ENCODE data around the gene ATP8B3.

The ATP8B3 gene

GRCh38 chr19:1851654-1852580, 39.8 kb upstream of the ATP8B3 start:
- no peak for DNase-seq (ENCODE audit: low read depth in 2 of 2)

DNA sequence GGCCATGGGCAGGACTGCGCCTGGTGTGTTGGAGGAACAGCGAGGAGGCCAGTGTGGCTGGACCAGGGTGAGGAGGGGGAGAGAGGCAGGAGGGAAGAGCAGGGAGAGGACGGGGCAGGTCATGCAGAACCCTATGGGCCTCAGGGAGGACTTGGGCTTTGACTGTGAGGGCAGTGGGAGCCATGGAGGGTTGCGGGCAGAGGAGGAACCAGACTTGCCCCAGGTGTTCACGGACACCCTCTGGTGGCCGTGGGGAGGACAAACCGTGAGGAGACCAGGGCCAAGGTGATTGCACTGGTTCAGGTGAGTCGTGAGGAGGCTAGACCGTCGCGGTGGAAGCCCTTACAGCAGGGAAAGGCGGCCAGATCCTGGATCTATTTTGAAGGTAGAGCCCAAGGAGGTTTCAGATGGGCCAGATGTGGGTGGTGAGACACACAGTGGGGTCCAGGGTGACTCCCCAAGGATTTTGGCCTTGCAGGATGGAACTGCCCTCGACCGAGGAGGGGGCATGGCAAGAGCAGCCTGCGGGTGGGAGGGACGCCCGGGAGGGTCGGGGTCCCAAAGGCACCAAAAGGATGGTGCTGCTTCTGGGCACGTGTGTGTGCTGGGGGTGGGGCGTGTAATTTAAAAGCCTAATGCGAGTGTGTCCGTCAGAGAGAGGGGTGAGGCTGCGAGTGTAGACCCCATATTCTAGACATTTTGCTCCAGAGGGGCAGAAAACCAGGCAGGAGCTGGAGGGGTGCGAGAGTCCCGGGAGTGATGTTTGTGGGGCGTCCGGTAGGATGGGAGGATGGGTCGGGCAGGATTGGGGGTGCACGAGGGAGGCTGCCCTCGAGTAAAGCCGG, 39.0 kb upstream of the ATP8B3 start:
- no peak for DNase-seq (ENCODE audit: low read depth in 2 of 2)

DNA sequence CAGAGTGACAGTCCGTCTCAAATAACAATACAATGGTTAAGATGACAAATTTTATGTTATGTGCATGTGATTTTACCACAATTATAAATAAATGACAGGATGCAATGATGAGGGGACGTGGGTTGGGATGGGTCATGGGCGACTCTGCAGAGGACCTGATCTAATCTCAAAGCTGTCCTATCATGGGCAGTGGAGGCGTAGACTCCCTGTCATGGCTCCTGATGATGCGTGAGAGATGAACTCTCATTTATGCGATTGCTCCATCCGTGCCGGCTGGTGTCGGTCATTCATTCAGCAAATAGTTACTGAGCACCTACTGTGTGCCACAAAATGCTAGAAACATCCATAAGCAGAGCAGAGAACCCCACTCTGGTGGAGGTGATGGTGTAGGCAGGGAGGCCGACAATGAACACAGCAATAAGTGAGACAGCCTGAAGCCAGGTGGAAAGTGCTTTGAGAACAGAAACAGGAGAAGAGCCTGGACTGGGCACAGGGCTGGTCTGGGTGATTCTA, 37.9 kb upstream of the ATP8B3 start:
- no peak for DNase-seq (ENCODE audit: low read depth in 2 of 2)

DNA sequence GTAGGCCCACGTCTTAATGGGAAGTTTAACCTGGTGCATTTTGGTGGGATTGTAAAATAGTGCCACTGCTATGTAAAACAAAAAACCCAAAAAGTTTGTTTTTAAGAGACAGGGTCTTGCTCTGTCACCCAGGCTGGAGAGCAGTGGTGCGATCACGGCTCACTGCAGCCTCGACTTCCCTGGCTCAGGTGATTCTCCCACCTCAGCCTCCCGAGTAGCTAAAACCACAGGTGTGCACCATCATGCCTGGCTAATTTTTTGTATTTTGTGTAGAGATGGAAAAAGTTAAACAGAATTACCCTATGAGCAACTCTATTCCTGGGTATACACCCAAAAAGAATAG, 37.0 kb upstream of the ATP8B3 start:
- no peak for DNase-seq (ENCODE audit: low read depth in 2 of 2)

GRCh38 chr19:1848399-1849131, 36.5 kb upstream of the ATP8B3 start, which contains the start of gene REXO1:
TSS of gene REXO1 (minus strand) at chr19:1848483. CDS start at chr19:1848358, 125 bp downstream.
- DNase-seq (ENCODE audit: low read depth in 2 of 2): peak; percentile 84 to 87

- DNase-seq (ENCODE audit: low read depth in 2 of 2): no peak
Measured at GRCh38 chr19:1847684-1848398, 35.8 kb upstream of the ATP8B3 start.

- no peak for DNase-seq (ENCODE audit: low read depth in 2 of 2)
Measured at GRCh38 chr19:1847348-1847683, 35.2 kb upstream of the ATP8B3 start.

GRCh38 chr19:1846517-1847204, 34.6 kb upstream of the ATP8B3 start:
- no peak for DNase-seq (ENCODE audit: low read depth in 2 of 2)

- no peak for DNase-seq (ENCODE audit: low read depth in 2 of 2)
Measured at GRCh38 chr19:1845642-1846041, 33.6 kb upstream of the ATP8B3 start.

GRCh38 chr19:1845125-1845515, 33.0 kb upstream of the ATP8B3 start:
- no peak for DNase-seq (ENCODE audit: low read depth in 2 of 2)

- no peak for DNase-seq (ENCODE audit: low read depth in 2 of 2)
Measured at GRCh38 chr19:1844513-1845124, 32.5 kb upstream of the ATP8B3 start.

DNA sequence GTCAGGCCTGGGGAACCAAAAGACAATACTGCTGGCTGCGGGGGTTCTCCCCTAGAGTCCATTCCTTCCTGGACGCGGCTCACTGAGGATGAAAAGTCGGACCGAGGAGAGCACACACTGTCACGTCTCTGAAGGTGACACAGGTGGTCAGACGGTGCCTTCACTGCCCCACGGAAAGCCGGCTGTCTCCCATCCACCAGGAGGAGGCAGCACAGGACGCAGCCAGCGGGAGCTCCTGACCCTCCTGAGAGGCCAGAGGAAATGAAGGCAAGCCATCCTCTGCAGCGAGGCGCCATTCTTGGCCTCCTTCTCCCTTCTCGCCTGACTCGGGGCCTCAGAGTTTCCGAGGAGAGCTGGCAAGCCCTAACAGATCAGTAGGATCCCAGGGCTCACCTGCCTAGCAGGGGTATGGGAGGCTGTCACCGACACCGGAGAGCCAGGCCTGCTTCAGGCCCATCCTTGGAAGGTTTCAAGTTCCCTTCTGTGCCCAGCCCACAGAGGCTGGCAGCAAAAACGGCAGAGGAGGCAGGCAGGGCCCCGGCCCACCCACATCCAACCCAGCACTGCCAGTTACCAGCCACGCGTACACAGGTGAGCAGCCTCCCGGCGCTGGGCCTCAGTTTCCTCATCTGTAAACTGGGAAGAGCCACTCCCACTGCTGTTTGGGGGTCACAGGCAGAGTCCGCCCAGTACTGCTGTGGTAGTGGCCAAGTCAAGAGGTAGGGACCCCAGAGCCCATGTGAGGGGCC, 31.7 kb upstream of the ATP8B3 start:
- DNase-seq (ENCODE audit: low read depth in 2 of 2): no peak

DNA sequence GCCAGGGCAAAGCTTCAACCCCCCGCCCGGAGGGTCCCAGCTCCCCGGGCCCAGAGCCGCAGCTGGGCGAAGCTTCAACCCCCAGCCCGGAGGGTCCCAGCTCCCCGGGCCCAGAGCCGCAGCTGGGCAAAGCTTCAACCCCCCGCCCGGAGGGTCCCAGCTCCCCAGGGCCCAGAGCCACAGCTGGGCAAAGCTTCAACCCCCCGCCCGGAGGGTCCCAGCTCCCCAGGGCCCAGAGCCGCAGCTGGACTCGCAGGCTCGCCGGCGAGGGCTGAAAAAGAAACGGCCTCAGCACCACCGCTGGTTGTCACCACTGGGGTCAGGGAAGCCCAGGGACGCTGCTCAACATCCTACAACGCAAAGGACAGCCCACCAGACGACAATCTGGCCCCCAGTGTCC, 31.0 kb upstream of the ATP8B3 start:
- DNase-seq (ENCODE audit: low read depth in 2 of 2): no peak

GRCh38 chr19:1841209-1841924, 29.3 kb upstream of the ATP8B3 start:
- no peak for DNase-seq (ENCODE audit: low read depth in 2 of 2)

DNA sequence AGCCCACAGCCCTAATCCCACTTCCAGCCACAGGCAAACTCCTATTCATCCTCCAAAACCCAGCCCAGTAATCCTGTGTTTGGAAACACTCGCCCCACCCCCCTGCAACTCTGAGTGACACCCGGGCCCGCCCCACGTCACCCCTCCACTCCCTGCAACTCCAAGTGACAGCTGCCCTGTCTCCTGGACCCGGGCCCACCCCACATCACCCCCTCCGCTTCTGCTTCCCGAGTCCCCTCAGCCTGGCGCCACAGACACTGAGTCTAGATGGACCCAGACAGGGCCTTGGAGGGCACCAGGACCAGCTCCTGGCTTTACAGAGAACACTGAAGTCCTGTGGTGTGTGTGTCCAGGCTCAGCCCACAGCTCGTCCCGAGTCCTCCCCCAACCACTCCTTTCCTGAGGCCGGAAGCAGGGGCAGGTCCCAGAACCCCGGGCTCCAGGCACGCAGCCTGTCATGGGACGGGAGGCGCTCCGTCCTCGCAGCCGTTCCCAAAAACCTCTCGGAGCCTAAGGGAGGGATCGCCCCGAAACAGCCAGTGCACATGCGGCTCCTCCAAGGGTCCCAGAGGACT, 28.6 kb upstream of the ATP8B3 start:
- DNase-seq (ENCODE audit: low read depth in 2 of 2): no peak

DNA sequence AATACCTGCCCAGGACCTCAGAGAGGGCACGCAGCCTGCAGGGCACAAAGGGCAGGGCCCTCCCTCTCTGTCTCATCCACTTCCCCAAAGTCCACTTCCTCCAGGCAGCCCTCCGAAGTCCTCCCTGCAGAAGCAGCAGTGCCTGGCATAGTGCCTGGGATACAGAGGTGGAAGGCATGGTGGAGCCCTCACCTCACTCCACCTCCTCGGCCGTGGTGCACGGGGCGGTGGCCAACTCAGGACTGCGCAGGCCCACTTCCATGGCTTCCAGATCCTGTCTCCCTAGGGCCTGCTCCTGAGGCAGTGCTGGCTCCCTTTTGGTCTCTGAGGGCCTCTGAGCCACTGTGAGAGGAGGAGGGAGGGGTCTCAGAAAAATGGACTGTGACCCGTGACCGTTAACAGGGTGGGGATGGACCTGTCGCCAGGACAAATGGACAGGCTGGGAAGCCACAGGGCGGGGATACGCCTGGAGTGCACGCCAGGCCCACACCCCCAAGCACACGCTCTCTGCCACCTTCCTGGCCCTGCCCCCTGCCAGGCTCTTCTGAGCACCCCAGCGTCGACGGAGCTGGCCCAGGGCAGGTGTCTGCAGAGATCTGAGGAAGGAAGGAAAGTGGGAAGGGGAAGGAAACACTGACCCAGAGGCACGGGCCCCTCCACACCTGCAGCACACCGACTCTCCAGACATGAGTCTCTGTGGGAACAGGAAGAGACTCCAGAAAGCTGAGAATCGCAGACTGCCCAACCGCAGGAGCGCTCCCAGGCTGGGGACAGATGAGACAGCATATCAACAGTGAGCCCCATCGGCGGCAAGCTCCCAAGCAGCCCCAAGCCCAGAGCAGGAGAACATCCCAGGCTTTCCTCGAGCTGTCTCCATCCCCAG, 27.8 kb upstream of the ATP8B3 start:
- no peak for DNase-seq (ENCODE audit: low read depth in 2 of 2)

- no peak for DNase-seq (ENCODE audit: low read depth in 2 of 2)
Measured at GRCh38 chr19:1837625-1838105, 25.6 kb upstream of the ATP8B3 start.

DNA sequence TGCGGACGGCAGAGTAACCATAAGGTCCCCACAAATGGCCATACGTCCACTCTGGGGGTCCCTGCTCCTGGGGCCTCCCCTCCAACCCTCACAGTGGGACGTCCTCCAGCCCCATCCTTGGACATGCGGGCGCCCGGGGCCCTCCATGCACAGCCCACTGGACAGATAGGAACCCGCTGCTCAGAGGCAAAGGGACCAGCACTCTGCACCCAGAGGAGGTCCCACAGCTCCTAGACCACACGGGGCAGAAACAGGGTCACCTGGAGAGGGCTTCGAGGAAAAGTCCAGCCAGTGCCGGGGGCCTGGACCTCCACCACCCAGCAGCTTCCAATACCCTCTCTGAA, 25.1 kb upstream of the ATP8B3 start:
- no peak for DNase-seq (ENCODE audit: low read depth in 2 of 2)

All from fibroblast of skin of left biceps (primary cell).